Measurements from ENCODE around the gene EP400.

Gene EP400

DNA sequence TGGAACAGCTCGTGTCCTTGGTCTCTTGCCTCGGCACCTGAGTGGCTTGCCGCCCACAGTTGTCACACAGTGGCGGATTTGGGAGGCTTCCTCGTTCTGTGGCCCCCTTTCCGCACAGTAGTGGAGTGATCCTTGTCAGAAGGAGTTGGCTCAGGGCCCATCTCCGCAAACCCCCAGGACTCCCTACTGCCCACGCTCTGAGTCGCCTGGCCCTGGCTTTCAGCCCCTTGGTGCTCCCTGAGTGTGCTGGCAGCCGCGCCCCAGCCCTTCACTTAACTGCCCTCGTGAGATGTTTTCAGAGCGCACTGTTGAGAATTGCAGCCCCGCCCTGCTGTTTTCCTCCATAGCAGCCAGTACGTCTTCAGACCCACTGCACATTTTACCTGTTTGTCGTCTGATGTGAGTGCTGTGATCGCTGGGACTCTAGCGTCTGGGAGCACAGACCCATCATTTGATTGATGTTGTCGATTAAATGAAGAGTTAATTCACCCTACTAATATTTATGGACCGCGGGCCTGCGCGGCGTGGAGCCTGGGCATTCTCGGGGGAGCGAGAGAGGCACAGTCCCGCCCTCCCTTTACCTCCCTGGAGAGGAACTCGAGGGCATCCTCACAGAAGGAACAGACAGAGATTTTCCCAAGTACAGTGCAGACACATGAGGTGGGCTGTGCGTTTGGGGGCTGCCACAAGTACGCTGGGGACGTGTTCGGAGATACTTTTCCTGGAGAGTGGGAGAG is 102.6 kb downstream of the EP400 start:
- DNase-seq: no peak

DNA sequence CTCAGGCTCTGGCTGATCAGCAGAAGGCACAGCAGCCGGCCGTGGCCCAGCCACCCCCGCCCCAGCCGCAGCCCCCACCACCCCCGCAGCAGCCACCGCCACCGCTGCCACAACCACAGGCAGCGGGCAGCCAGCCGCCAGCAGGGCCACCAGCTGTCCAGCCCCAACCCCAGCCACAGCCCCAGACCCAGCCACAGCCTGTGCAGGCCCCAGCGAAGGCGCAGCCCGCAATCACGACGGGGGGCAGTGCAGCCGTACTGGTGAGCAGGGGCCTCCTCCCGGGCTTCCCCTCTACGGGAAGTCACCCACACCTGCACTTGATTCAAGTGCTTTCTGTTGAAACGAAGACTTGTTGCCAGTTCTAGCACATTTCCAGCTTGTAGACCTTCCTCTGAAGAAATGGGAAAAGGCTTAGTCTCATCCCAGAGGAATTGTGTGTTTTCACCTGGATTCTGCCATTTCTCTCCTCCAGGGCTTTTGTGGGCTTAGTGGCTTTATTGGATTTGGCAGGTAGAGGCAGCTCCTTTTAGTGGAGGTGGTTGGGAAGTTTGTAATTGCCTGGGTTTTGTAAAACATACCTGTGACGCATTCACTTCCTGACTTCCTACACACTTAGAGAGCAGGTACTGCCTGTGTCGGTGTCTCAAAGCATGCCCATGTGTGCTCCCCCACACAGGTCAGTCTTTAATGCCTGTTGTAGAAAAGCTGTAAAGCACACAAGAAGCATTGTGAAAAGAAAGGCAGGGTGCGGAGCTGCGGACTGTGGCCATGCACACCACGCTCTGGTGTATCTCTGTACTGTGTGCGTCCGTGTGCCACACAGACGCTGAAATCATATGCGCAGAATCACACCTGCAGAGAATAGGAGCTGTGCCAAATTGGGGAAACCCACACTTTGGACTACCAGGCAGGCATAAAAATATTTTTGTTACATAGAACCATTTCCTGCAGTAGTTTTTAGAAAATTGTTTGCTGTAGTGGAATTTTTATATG is 103.9 kb downstream of the EP400 start:
- no peak for DNase-seq

DNA sequence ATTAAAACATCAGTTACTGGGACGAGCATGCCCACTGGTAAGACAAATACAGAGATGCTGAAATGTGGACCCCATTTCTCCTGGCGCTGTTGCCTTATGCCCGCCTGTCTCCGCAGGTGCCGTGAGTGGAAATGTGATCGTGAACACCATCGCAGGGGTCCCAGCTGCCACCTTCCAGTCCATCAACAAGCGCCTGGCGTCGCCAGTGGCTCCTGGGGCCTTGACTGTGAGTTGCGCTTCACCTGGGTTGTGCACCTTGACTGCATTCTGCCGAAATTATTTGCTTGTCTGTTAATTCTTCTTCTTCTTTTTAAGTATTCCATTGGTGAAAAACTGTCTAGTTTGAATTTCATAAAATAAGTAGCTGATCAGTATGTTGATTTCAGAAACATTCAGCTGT is 105.2 kb downstream of the EP400 start:
- DNase-seq: no peak

DNA sequence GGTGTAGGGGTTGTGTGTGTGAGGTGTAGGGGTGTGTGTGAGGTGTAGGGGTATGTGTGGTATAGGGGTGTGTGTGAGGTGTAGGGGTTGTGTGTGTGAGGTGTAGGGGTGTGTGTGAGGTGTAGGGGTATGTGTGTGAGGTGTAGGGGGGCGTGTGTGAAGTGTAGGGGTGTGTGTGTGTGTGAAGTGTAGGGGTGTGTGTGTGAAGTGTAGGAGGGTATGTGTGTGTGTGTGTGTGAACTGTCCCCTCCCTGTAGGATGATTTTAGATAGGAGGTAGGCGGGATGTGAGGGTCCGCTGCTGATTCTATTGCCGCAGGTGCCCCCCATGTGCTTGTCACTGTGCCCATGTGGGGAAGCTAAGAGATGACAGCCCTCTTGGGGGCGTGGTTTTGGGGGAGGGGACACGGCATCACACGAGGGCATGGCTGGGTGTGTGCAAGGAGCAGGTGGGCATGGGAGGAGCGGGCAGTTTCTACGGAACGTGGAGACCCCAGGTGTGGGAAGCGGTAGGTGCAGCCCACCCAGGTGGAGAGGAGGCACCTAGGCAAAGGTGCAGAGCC is 105.9 kb downstream of the EP400 start:
- no peak for DNase-seq

DNA sequence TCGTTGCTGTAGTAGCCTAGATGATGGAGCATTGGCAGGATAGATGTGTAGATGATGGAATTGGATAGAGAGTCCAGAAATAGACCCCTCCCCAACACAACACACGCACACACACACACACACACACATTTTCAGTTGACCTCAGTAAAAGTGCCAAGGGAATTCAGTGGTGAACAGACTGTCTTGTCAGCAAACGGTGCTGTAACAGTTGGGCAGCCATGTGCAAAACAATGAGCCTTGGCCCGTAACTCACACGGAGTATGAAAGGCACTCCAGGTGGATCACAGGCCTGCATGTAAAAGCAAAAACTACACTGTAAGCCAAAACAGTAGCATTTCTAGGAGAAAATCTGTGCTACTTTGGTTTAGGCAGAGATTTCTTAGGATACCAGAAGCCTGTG is 106.6 kb downstream of the EP400 start:
- no peak for DNase-seq

DNA sequence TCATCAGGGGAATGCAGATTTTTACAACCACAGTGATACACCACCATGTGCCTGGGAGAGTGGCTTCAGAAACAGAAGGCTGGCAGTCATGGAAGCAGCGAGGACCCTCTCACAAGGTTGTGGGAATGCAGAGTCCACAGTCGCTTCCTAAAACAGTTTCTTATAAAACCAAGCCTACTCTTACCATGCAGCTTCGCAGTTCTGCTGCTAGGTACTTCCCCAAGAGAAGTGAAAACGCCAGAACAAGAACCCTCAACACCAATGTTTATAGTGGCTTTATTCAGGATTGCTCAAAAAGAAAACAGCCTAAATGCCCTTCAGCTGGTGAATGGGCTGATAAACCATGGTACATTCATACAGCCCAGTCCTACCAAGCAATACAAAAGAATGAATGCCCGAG is 107.2 kb downstream of the EP400 start:
- DNase-seq: no peak

DNA sequence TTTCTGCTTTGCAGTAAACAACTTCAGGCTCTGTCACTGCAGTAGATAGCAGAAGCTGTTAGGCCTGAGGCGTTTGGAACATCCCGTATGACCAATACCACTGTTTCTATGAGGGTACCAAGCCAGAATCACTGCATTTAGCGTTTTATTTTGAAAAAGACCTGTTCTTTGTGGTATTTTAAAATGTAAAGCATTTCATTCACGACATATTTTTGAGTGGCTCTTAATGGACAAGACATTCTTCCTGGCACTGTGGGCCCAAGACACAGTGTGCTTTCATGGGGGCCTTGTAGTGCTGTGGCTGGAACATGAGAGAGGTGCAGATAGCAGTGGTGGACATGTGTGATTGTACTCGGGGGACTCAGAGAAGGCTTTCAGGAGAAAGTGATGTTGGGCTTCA is 107.9 kb downstream of the EP400 start:
- DNase-seq: no peak

DNA sequence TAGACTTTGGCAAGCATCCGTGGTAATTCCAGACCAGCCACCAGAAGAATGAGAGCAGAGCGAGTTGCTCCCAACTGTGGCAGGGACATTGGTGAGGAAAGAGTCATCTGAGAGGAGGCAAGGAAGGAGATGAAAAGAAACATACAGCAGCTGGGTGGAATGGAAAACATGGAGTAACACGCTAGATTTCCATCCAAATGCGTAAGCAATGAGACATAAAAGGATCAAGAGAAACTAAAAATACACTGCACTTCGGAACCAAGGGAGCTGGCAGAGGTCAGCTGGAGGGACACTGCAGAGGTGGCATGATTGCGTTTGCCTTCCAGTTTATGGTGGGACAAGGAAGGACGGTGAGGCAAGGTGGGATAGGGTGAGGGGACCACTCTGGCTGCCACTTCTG is 111.5 kb downstream of the EP400 start:
- no peak for DNase-seq

DNA sequence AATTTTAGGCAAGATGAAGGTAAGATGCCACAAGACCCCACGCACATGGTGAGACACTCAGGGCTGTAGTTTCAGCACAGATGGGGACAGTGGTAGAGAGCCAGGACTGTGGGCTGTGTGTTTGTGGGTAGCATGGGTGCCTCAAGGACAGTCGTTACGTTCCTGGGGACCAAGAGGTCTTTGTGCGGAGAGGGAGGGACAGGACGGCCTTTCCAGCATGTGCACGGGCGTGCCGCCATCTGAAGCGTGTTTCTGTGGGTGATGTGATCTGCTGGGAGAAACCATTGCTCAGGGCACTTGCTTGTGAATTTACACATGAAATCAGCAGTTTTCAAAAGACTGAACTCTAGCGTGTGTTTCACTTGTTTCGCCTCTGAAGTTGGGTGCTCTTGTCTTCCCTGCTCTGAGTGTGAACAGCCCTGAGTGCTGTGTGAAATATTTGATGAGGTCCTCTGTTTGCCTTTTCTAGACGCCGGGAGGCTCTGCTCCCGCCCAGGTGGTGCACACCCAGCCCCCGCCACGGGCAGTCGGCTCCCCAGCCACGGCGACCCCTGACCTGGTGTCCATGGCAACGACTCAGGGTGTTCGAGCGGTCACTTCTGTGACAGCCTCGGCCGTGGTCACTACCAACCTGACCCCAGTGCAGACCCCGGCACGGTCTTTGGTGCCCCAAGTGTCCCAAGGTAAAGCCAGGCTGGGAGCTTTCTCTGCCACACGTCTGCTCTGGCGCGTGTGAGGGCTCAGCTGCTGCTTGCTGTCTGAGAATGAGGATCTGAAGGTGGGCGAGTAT is 112.1 kb downstream of the EP400 start:
- no peak for DNase-seq

DNA sequence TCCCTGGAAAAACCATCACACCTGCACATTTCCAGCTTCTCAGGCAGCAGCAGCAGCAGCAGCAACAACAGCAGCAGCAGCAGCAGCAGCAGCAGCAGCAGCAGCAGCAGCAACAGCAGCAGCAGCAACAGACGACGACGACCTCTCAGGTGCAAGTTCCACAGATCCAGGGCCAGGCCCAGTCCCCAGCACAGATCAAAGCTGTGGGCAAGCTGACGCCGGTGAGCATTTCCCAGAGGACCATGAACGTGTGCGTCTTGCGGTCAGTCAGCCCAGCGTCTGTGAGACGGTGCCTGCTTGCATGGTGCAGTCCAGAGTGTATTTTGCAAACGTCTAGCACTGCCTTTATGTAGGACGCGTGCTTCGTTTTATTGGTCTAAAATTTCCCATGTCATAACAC is 112.7 kb downstream of the EP400 start:
- no peak for DNase-seq

DNA sequence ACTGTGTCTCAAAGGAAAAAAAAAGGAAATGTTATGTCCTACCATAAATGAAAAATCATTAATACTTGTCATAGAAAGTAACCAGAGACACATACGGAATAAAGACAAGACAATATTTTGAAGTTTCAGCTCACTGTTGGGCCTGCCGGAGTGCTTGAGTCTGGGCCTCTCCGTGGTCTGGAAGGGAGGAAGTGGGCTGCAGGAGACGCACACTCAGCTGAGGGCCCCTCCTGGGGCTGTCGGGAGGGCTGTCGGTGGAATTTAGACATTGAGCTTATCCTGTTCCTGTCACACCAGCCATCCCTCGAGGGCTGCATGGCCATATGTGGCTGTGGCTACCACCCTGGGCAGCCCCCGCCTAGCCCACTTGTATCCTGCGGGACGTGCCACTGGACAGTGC is 113.7 kb downstream of the EP400 start:
- no peak for DNase-seq

DNA sequence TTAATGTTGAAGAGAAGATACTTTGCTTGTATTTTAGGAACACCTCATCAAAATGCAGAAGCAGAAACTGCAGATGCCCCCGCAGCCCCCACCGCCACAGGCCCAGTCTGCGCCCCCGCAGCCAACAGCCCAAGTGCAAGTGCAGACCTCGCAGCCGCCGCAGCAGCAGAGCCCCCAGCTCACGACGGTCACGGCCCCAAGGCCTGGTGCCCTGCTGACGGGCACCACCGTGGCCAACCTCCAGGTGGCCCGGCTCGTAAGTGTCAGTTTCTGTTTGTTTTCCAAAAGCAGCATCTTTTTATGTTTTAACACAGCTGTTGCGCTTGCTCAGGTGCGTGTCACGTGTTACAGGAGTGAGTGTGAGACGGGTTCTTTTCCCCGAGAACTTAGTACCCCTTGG is 114.9 kb downstream of the EP400 start:
- no peak for DNase-seq

DNA sequence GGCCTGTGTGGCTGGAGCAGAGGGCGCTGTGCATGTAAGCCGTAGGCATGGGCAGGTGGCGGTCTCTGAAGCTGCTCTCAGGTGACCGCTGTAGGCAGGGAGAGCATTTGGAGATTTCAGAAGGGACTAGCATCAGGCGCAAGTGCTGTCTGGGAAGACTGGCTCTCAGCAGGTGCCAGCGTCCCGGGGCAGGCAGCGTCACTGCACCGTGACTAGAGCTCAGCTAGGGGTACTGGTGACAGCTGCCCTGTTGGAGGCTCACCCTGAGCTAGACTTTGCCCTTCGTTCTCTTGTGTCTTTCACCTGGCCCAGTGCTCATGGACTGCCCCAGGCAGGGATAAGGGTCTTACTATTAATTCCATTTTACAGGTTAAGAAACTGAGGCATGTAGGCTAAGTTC is 115.5 kb downstream of the EP400 start:
- DNase-seq: no peak

DNA sequence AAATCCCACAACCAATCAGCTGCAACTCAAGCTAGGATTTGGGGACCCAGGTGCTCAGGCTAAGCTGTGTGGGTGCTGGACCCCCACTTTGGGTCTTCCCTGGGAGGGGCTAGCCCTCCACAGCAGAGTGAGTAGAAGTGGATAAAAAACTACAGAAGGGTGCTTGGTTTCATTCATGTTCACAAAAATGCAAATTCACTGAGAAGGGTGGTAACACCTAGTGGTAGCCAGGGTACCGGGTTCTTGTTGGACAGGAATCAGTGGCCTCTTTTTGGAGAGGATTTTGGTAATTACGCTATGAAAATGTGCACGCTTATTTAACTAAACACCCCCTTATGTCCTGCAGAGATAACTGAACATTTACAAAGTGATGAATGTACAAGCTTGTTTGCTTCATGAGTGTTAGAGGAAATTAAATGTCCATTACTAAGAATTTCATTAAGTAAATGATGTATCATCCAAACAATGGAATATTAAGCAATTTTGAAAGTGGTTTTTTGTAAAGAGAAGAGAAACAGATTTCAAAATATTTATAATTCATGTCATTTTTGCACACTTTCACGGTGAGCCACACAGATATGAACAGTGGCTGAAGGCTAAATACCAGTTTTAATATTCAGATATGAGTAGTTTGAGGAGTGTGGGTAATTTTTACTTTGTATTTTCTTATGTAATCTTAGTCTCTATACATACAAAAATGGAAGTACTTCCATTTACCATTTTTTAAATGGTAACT is 116.0 kb downstream of the EP400 start:
- no peak for DNase-seq

DNA sequence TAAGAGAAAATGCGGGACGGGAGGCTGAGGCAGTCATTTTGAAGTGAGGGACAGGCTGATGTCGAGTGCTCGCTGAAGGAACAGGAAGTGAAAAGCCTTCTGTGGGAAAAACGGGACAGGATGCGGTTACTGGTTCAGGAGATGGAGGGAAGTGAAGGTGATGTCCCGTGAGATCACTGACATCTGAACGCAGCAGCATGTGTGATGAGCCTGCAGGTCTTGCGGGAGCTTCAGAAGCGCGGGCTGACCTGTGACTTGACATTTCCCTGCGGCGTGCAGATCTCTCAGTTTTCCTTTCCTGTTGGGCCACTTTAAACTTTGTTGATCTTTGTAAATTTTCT is 116.6 kb downstream of the EP400 start:
- peak; percentile 43 for DNase-seq

DNA sequence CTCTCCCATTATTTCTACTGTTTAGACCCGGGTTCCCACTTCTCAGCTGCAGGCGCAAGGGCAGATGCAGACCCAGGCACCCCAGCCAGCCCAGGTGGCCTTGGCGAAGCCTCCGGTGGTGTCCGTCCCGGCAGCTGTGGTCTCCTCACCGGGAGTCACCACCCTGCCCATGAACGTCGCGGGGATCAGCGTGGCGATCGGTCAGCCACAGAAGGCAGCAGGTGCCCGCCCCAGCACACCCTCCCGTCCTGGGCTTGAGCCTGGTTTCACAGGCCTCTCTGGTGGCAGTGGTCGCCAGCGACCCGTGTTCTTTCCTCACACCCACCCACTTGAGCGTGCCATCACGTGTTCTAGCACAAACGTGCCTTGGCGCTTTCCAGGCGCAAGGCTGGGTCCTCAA is 117.0 kb downstream of the EP400 start:
- no peak for DNase-seq

DNA sequence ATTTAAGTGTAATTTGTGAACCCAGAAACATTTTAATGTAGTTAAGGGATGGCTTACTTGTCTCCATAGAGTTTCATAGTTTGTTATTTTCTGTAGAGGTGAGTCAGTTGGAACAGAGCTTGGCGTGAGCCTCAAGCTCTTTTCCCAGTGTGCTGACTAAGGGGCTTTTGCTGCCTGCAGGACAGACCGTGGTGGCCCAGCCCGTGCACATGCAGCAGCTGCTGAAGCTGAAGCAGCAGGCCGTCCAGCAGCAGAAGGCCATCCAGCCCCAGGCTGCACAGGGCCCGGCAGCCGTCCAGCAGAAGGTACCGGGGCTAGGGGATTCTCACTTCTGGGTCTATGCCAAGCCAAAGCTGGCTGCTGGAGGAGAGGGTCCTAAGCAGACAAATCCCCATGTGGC is 117.4 kb downstream of the EP400 start:
- no peak for DNase-seq

DNA sequence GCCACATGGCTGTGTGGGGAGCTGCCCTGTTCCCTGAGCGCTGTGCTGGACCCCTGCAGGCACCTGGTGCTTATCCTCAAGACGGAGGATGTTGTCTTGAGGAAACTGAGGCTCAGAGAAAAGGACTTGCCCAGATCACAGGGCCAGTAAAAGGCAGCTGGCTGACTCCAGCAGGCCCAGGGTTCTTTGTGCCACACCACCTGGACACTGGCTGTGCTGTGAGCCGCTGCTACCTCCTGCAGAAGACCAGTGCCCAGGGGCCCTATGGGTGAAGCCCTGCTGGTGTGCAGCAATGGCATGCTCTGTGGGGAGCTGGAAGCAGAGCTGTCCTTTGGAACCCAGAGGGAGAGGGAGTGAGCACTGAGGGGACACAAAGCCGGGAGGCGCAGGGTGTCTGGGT is 118.5 kb downstream of the EP400 start:
- no peak for DNase-seq

DNA sequence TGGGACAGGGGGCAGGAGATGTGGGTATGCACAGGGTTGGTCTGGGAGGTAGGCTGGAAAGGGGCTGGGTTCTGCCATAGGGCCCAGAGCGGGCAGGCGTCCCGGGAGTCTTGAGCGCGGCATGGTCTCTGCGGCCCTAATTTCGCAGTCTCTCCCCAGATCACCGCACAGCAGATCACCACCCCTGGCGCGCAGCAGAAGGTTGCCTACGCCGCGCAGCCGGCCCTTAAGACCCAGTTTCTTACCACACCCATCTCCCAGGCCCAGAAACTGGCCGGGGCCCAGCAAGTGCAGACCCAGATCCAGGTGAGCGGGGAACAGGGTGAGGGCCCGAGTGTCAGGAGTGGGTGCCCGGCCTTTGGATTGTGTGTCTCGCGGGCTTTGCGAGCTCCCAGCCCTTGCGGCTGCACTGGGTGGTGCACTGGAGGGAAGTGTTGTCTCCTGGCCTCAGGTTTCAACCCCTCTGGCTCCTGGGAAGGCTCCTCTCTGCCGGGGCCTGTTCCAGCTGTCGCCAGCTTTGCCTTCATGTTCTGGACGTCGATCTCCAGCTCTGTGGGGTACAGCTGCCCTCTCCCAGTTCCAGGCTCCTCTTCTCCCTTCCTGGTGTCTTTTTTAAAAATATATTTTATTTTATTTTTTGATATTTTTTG is 119.7 kb downstream of the EP400 start:
- no peak for DNase-seq

DNA sequence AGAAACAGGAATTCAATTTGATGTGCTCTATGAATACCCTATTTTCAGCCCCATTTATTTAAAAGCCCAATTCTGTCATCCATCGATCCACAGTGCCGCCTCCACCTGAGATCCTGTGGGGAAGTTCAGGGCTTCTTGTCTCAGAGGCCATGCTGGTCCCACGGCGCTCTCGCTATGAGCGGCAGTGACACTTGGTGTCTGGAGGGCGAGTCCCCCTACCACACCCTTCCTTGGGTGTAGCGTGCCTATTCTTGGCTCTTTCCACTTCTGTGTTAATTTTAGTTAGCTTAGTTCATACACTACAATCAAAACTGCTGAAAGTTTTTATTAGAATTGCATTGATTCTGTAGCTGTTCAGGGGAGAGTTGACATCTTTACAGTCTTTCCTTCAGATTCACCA is 120.6 kb downstream of the EP400 start:
- no peak for DNase-seq

DNA sequence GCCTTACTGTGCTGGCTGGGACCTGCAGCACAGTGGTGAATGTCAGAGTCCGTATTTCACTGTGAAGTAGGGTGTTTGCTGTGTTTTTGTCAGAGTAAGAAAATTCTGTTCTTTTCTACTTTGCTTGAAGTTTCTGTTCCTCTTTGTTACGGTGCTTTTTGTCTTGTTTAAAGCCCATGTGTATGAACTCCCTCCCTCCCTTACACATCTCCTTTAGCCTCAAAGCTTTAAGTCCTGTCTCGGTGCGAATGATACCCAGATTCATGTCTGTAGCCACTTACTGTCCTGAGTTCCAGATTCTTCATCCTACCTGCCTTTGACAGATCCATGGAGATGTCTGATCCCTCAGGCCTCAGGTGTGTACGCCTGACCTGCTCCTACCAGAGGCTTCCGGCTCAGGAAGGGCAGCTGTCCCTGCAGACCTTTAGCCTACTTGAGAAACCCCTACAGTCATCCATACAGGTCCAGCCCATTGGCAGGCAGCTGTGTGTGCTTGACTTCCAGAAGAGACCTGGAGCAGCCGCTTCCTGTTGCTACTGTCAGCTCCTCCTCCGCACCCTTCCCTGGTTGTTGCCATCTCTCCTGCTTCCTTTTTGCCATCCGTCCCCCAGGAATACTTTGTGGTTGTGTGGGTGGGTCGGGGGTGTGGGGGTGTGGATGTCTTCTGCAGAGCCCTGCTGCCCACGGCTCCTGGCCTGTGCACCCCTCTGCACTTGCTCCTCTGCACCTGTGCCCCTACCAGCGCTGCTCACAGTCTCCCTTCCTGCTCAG is 121.5 kb downstream of the EP400 start:
- no peak for DNase-seq
